Colon (tissue), 2 donors: ENCODE data around the gene TSHZ1.

Experiments
- FAIRE-seq: peaks from 2 replicates; lab custom pipeline; 2012; peaks lifted over from hg19 to GRCh38; lab: Jason Lieb, UNC
- donor health status: control.
- donor health status: control.

Gene TSHZ1

GRCh38 chr18:75249672-75250470 lies 39.3 kb downstream of the TSHZ1 start:
- FAIRE-seq, result no peak

GRCh38 chr18:75250471-75250821 lies 39.8 kb downstream of the TSHZ1 start:
- FAIRE-seq, result no peak

GRCh38 chr18:75251466-75251865 lies 40.9 kb downstream of the TSHZ1 start:
- FAIRE-seq, result no peak

- FAIRE-seq, result no peak
These were observed 41.5 kb downstream of the TSHZ1 start for GRCh38 chr18:75252136-75252535.

GRCh38 chr18:75253043-75253442 lies 42.4 kb downstream of the TSHZ1 start:
- FAIRE-seq, result no peak

GRCh38 chr18:75253784-75254183 lies 43.2 kb downstream of the TSHZ1 start:
- no peak for FAIRE-seq

- FAIRE-seq, result no peak
These were observed 44.5 kb downstream of the TSHZ1 start for GRCh38 chr18:75255094-75255493.

GRCh38 chr18:75256376-75256775 lies 45.8 kb downstream of the TSHZ1 start:
- no peak for FAIRE-seq

- FAIRE-seq, result no peak
These were observed 47.0 kb downstream of the TSHZ1 start for GRCh38 chr18:75257605-75258004.

- FAIRE-seq, result no peak
These were observed 51.0 kb downstream of the TSHZ1 start for GRCh38 chr18:75261430-75262223.

GRCh38 chr18:75262511-75262910 lies 51.9 kb downstream of the TSHZ1 start:
- no peak for FAIRE-seq

- FAIRE-seq, result no peak
These were observed 53.6 kb downstream of the TSHZ1 start for GRCh38 chr18:75264195-75264594.

GRCh38 chr18:75264926-75265597 lies 54.5 kb downstream of the TSHZ1 start:
- no peak for FAIRE-seq

- FAIRE-seq, result no peak
These were observed 55.3 kb downstream of the TSHZ1 start for GRCh38 chr18:75265872-75266271.

GRCh38 chr18:75267643-75268363 lies 57.2 kb downstream of the TSHZ1 start:
- FAIRE-seq, result no peak

- no peak for FAIRE-seq
These were observed 57.7 kb downstream of the TSHZ1 start for GRCh38 chr18:75268364-75268646.

GRCh38 chr18:75269124-75269680 lies 58.6 kb downstream of the TSHZ1 start:
- no peak for FAIRE-seq

- FAIRE-seq, result no peak
These were observed 59.1 kb downstream of the TSHZ1 start for GRCh38 chr18:75269696-75270095.

GRCh38 chr18:75271952-75272351 lies 61.4 kb downstream of the TSHZ1 start:
- FAIRE-seq, result no peak

- no peak for FAIRE-seq
These were observed 63.2 kb downstream of the TSHZ1 start for GRCh38 chr18:75273817-75274216.

- FAIRE-seq, result no peak
These were observed 64.6 kb downstream of the TSHZ1 start for GRCh38 chr18:75275226-75275625.
